Measurements from ENCODE around the gene ZNF157.

The ZNF157 gene

DNA sequence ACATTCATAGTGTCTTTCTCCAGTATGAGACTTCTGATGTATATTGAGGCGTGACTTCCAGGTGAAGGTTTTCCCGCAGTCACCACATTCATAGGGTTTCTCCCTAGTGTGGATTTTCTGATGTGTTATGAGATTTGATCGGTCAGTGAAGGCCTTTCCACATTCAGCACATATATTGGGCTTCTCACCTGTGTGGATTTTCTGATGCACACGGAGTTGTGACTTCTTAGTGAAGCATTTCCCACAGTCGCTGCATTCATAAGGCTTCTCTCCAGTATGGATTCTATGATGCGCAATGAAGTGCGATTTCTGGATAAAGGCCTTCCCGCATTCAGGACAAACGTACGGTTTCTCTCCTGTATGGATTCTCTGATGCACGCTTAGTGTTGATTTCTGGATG lies 77.2 kb downstream of the ZNF157 start:
- no peak for DNase-seq (ENCODE audit: low spot score)

DNA sequence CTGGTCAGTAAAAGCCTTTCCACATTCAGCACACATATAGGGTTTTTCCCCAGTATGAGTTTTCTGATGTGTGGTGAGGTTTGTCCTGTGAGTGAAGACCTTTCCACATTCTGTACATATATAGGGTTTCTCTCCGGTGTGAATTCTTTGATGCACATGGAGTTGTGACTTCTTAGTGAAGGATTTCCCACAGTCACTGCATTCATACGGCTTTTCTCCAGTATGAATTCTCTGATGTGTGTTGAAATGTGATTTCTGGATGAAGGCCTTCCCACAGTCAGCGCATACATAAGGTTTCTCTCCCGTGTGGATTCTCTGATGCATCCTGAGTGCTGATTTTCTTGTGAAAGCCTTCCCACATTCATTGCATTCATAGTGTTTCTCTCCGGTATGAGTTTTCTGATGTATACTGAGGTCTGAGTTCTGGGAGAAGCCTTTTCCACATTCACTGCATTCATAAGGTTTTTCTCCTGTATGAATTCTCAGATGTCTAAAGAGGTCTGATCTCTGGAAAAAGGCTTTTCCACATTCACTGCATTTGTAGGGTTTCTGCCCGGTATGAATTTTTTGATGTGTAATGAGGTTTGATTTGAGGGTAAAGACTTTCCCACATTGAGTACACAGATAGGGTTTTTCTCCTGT lies 77.9 kb downstream of the ZNF157 start:
- no peak for DNase-seq (ENCODE audit: low spot score)

DNA sequence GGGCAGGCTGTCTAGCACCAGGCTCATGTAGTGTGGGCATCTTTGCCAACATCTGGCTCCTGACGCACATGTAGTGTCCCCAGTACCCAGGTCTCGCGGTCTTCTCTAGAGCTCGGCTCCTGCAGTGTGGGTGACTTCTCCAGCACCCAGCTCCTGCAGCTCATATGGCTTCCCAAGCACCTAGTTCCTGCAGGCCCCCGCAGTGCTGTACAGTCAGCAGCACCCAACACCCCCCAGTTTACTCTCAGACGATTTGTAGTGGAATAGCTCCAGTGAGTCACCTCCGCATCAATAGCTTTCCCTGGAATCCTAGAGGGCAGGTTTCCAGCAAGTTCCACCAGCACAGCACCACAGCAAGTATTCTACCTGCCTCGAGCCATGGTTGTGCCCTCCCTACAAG lies 81.7 kb downstream of the ZNF157 start:
- DNase-seq (ENCODE audit: low spot score) = no peak

DNA sequence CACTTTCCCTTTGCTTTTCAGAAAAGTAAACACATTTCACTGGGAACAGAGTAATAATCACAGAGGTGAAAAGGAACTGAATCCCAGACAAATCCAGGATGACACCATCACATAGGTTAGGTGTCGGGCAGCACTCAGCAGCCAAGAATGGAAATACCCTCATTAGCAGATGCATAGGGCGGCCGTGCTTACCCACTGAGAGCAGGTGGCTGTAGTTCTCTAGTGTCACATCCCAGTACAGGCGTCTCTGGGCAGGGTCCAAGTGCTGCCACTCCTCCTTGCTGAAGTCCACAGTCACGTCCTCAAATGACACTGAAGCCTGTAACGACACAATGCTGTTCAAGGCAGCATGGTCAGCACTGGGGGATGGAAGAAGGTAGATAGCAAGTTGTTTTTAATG lies 85.7 kb downstream of the ZNF157 start:
- DNase-seq (ENCODE audit: low spot score) = no peak

DNA sequence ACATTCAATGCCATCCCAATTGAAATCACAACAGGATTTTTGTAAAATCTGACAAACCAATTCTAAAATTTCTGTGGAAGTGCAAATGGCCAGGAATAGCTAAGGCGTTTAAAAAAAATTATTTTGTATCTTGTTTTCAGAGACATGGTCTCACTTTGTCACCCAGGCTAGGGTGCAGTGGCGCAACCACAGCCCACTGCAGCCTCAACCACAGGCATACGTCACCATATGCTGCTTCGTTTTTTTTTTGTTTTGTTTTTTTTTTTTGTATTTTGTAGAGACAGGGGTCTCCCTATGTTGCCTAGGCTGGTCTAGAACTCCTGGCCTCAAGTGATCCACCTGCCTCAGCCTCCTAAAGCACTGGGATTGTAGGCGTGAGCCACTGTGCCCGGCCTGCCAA lies 88.2 kb downstream of the ZNF157 start:
- DNase-seq (ENCODE audit: low spot score) = no peak

DNA sequence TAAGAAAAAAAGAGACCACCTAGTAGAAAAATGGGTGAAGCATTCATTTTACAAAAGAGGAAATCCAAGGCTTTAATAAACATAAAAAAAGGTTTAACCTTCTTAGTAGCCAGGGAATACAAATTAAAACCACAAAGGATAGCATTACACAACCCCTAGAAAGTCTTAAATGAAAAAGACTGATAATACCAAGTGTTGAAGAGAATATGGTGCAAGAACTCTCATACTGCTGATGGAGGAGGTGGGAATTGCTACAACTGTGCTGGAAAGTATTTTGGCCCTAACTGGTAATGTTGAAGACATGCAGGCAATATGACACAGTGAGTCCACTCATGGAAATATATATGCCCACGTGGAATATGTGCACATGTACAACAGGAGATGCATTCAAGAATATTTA lies 90.2 kb downstream of the ZNF157 start:
- DNase-seq (ENCODE audit: low spot score) = no peak

All from AG08396 (cell line).